Neural cell (in vitro differentiated cells): ENCODE results near the gene IRS1.

Source experiments
- CTCF ChIP-seq: fragments of 450-650 bp; IDR thresholded peaks from 2 replicates; pipeline ENCODE4 v1.5.1; 2014; ENCODE audit warnings: antibody characterized with exemption, mild to moderate bottlenecking, moderate library complexity; ENCODE audit not compliant: poor library complexity, severe bottlenecking
- EP300 ChIP-seq: fragments of 450-650 bp; conservative IDR thresholded peaks from 2 replicates; pipeline ENCODE4 v1.6.1; 2014; ENCODE audit warnings: antibody characterized with exemption, mild to moderate bottlenecking, moderate library complexity; ENCODE audit not compliant: poor library complexity, severe bottlenecking
- EZH2 ChIP-seq: fragments of 200-600, 300-800 bp; shearing (Covaris generic), sonication (generic); IDR thresholded peaks from 2 replicates; pipeline ENCODE4 v1.6.1; 2014; ENCODE audit warnings: antibody characterized with exemption, low read length, borderline replicate concordance, mild to moderate bottlenecking; ENCODE audit not compliant: insufficient read depth, poor library complexity, severe bottlenecking
- MXI1 ChIP-seq: fragments of 450-650 bp; conservative IDR thresholded peaks from 2 replicates; pipeline ENCODE4 v1.6.1; 2014; ENCODE audit warnings: antibody characterized with exemption, mild to moderate bottlenecking; ENCODE audit not compliant: poor library complexity, severe bottlenecking
- POLR2AphosphoS5 ChIP-seq: IDR thresholded peaks from 2 replicates; pipeline ENCODE4 v1.6.1; 2012
- RAD21 ChIP-seq: fragments of 450-650 bp; conservative IDR thresholded peaks from 2 replicates; pipeline ENCODE4 v1.6.1; 2014; ENCODE audit warnings: antibody characterized with exemption, mild to moderate bottlenecking, moderate library complexity
- REST ChIP-seq: IDR thresholded peaks from 2 replicates; pipeline ENCODE4 v1.6.1; 2012; ENCODE audit warnings: borderline replicate concordance
- SMC3 ChIP-seq: fragments of 450-650 bp; conservative IDR thresholded peaks from 2 replicates; pipeline ENCODE4 v1.6.1; 2014; ENCODE audit warnings: antibody characterized with exemption, mild to moderate bottlenecking, moderate library complexity; ENCODE audit not compliant: poor library complexity
- TAF1 ChIP-seq: IDR thresholded peaks from 2 replicates; pipeline ENCODE4 v1.6.1; 2012; ENCODE audit warnings: low read depth

GRCh38 chr2:226832061-226832460 is 32.4 kb upstream of the IRS1 start:
- TF ChIP-seq CTCF (no peak), POLR2AphosphoS5 (no peak), EZH2 (no peak), MXI1 (no peak), EP300 (no peak), TAF1 (no peak), REST (no peak), RAD21 (no peak), SMC3 (no peak)
